OCI-M2 (cell line): ENCODE data around the gene CHST8.
"Not testable (repeated sequence)": the region's sequence is repeated elsewhere in the genome, so short reads cannot be mapped to it uniquely, and the experiment has no call there.

Experiments
- DNase-seq: peaks from one replicate; lab custom pipeline; 2025; ENCODE audit not compliant: unreplicated experiment; lab: John Stamatoyannopoulos, UW

Gene CHST8

GRCh38 chr19:33808399-33808798 lies 186.6 kb downstream of the CHST8 start:
- no peak for DNase-seq

GRCh38 chr19:33809960-33810359 lies 188.2 kb downstream of the CHST8 start:
- no peak for DNase-seq

DNA sequence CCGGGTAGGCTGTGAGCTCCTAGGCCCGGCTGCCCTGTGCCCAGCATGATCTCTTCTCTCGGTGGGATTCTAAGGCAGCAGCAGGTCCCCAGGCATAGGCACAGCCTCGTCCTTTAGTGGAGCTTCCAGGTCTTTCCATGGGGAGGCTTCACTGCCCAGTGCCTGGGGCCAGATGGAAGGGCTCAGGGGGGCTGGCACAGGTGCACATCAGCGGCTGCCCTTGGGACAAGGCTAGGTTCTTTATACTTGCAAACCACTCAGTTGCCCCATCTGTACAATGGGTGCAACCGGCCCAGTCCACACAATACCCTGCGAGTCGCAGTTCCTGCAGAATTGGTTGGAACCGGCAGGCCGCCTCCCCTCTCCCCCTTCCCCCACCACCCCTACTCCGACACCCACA lies 189.1 kb downstream of the CHST8 start:
- DNase-seq: no peak

DNA sequence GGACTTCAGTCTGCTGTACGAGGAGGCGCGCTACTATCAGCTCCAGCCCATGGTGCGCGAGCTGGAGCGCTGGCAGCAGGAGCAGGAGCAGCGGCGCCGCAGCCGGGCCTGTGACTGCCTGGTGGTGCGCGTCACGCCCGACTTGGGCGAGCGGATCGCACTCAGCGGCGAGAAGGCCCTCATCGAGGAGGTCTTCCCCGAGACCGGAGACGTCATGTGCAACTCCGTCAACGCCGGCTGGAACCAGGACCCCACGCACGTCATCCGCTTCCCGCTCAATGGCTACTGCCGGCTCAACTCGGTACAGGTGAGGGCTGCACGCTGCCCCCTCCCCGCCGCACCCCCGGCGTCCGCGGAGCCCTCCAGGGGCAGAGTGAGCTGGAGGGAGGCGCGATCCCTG lies 189.5 kb downstream of the CHST8 start:
- DNase-seq: no peak

- DNase-seq: no peak
Observed at GRCh38 chr19:33811736-33812387, 190.1 kb downstream of the CHST8 start.

- DNase-seq: no peak
Observed at GRCh38 chr19:33812388-33813330, 190.9 kb downstream of the CHST8 start.

DNA sequence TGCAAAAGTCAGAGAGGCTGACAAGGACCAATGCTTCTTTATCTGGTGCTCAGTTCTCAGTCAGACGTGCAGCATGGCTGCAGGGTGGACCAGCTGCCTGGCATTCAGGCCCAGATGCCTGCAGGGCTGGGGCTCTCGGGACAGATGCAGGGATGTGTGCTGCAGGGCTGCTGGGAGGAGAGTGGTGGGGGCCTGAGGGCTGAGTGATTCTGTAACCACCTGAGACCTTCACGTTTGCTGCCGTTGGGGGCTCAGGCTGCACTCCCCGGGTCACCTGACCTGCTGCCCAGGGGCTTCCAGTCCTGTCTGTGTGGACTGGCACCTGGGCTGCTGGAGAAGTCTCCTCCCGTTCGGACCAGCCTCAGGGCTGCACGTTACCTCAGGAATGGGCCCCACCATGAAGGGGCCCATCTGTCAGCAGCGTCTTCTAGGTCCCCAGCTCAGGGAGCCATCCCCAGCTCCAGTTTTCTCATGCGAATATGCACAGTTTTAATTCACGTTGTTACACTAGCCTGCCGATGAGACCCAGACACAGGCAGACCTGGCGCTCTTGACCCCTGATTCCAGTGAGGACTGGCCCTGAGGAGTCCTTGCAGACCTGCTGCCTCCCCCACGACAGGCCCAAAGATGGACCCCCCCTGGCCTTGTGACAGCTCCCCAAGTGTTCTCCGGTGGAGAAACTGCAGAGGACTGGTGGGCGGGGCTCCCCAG lies 191.8 kb downstream of the CHST8 start:
- DNase-seq: no peak

- no peak for DNase-seq
Observed at GRCh38 chr19:33814181-33815165, 192.7 kb downstream of the CHST8 start.

GRCh38 chr19:33815380-33816340 lies 193.9 kb downstream of the CHST8 start:
- DNase-seq: no peak

GRCh38 chr19:33818411-33818810 lies 196.7 kb downstream of the CHST8 start:
- DNase-seq: no peak

DNA sequence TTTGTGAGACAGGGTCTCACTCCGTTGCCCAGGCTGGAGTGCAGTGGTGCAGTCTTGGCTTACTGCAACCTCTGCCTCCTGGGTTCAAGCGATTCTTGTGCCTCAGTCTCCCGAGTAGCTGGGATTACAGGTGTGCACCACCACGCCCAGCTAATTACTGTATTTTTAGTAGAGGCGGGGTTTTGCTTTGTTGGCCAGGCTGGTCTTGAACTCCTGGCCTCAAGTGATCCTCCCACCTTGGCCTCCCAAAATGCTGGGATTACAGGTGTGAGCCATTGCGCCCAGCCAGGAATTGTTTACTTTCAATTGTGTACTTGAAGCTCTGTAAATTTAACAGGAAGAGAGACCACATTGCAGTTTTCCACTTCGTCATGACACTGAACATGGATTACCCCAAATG lies 197.3 kb downstream of the CHST8 start:
- DNase-seq: not testable (repeated sequence)

- no peak for DNase-seq
Observed at GRCh38 chr19:33819506-33819879, 197.7 kb downstream of the CHST8 start.

- no peak for DNase-seq
Observed at GRCh38 chr19:33819880-33820781, 198.4 kb downstream of the CHST8 start.

DNA sequence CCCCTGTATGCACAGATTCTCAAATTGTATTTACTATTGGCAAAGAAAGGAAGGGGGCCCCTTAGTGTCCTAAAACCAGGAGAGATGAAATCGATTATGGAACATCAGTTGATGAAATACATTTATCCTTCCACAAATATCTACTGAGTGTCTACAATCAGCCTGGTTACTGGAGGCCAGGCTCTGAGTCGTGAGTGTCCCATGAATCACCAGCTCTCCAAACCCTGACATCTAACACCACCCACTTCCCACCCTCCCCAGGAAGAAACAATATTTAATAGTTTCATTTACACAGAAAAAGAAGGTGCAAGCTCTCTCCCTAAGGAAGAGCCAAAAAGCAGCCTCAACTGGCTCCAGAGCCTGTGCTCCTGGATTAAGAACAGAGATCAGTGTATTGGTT lies 200.1 kb downstream of the CHST8 start:
- DNase-seq: no peak
